ENCODE results near the gene S100A16.

- TF ChIP-seq CTCF (conservative IDR thresholded peaks at IDR 0.05; ENCODE audit: low read length) (no peak), EZH2phosphoT487 (IDR thresholded peaks at IDR 0.05; ENCODE audit: borderline replicate concordance) (no peak)
These were observed 46.2 kb downstream of the S100A16 start for GRCh38 chr1:153566414-153567371.
